ENCODE data around the gene C3orf70. TPM values are rescaled to one million over a fixed set of nuclear protein-coding genes. Genes with fewer than 3 reads are reported as not detected.

Gene C3orf70
- total and polyA plus RNA-seq, 8 donors, result 2.2 to 6.3 (median 4.6) TPM

DNA sequence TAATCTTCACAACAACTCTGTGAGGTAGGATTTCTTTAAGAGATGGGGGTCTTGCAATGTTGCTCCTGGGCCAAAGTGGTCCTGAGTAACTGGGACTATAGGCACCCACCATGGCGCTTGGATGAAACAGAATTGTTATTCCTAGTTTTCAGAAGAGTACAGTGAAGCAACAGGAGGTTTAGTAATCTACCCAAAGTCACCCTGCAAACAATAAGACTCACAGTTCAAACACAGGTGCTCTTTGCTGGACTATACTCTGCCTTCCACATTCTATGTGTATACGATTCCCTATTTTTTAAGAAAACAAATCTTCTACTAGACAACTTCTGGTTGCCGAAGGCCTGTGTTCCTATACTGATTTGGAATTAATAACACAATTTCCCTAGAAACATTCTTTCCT, 8.1 kb downstream of the C3orf70 start:
- no peaks in the 10 kb centered on the region for H3K9me3 ChIP-seq
- DNase-seq (no peak), ATAC-seq (no peak)
- no peak overlapping the region for H3K27ac ChIP-seq
- intact Hi-C loops (cut with DNase I), result no loop called here
- TF ChIP-seq, protein P1, sequence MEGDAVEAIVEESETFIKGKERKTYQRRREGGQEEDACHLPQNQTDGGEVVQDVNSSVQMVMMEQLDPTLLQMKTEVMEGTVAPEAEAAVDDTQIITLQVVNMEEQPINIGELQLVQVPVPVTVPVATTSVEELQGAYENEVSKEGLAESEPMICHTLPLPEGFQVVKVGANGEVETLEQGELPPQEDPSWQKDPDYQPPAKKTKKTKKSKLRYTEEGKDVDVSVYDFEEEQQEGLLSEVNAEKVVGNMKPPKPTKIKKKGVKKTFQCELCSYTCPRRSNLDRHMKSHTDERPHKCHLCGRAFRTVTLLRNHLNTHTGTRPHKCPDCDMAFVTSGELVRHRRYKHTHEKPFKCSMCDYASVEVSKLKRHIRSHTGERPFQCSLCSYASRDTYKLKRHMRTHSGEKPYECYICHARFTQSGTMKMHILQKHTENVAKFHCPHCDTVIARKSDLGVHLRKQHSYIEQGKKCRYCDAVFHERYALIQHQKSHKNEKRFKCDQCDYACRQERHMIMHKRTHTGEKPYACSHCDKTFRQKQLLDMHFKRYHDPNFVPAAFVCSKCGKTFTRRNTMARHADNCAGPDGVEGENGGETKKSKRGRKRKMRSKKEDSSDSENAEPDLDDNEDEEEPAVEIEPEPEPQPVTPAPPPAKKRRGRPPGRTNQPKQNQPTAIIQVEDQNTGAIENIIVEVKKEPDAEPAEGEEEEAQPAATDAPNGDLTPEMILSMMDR (IDR thresholded peaks at IDR 0.05), result no peak
- H3K27me3 ChIP-seq, result peaks cover 7 to 30% of the 10 kb centered on the region in 2 donors
- no peak overlapping the region for H3K4me3 ChIP-seq
- no peaks in the 10 kb centered on the region for H3K4me1 ChIP-seq
- no peaks in the 10 kb centered on the region for H3K36me3 ChIP-seq

DNA sequence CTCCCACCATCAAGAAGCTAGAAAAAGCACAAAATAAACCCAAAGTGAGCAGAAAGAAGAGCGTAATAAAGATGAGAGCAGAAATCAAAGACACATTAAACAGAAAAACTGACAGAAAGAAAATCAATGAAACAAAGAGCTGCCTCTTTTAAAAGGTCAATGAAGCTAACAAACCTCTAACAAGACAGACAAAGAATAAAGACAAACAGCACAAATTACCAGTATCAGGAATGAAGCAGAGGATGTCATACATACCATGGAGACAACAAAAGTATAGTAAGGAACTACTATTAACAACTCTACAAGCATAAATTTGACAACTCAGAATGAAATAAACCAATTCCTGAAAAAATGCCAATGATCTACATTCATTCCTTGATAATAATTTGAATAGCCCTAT, 15.0 kb downstream of the C3orf70 start:
- H3K36me3 ChIP-seq, result no peaks in the 10 kb centered on the region
- no peak for DNase-seq
- intact Hi-C loops (cut with DNase I), result no loop called here
- no peak for ATAC-seq
- no peak overlapping the region for H3K27ac ChIP-seq
- TF ChIP-seq, protein P1 (IDR thresholded peaks at IDR 0.05), result no peak
- H3K9me3 ChIP-seq, result no peaks in the 10 kb centered on the region
- H3K27me3 ChIP-seq, result no peaks in the 10 kb centered on the region
- no peaks in the 10 kb centered on the region for H3K4me1 ChIP-seq
- H3K4me3 ChIP-seq, result no peak overlapping the region

- DNase-seq, result no peak
- intact Hi-C loops (cut with DNase I), result no loop called here
- ATAC-seq, result no peak
- Histone ChIP-seq H3K4me1 (no peaks in the 10 kb centered on the region), H3K36me3 (no peaks in the 10 kb centered on the region), H3K4me3 (no peak overlapping the region), H3K27ac (no peak overlapping the region), H3K9me3 (no peaks in the 10 kb centered on the region), H3K27me3 (no peaks in the 10 kb centered on the region)
- TF ChIP-seq, protein P1 (IDR thresholded peaks at IDR 0.05), result no peak
These were observed 18.4 kb downstream of the C3orf70 start for GRCh38 chr3:185134509-185134908.

- Histone ChIP-seq H3K4me1 (no peaks in the 10 kb centered on the region), H3K4me3 (no peak overlapping the region), H3K27ac (no peak overlapping the region), H3K9me3 (no peaks in the 10 kb centered on the region), H3K36me3 (no peaks in the 10 kb centered on the region), H3K27me3 (no peaks in the 10 kb centered on the region)
- no peak for ATAC-seq
- TF ChIP-seq, protein P1 (IDR thresholded peaks at IDR 0.05), result no peak
- DNase-seq, result no peak
- intact Hi-C loops (cut with DNase I), result no loop called here
These were observed 21.1 kb downstream of the C3orf70 start for GRCh38 chr3:185131602-185132256.

- Histone ChIP-seq H3K36me3 (no peaks in the 10 kb centered on the region), H3K4me1 (no peaks in the 10 kb centered on the region), H3K27me3 (no peaks in the 10 kb centered on the region), H3K27ac (no peak overlapping the region), H3K4me3 (no peak overlapping the region), H3K9me3 (no peaks in the 10 kb centered on the region)
- intact Hi-C loops (cut with DNase I), result no loop called here
- TF ChIP-seq, protein P1 (IDR thresholded peaks at IDR 0.05), result no peak
- DNase-seq (no peak), ATAC-seq (no peak)
These were observed 23.8 kb downstream of the C3orf70 start for GRCh38 chr3:185129083-185129482.

All from left lung (tissue), 10 donors.